GM12801 (cell line): ENCODE measurements around the gene KRT33A.

Experiments used
- TF ChIP-seq, protein P1 (sequence below): IDR thresholded peaks from one replicate; pipeline ENCODE4 v1.5.1; 2011; ENCODE audit warnings: control low read depth; ENCODE audit not compliant: insufficient read length; ENCODE audit errors: extremely low read depth

KRT33A gene

GRCh38 chr17:41340934-41341861 lies 9.4 kb downstream of the KRT33A start:
- TF ChIP-seq, protein P1, sequence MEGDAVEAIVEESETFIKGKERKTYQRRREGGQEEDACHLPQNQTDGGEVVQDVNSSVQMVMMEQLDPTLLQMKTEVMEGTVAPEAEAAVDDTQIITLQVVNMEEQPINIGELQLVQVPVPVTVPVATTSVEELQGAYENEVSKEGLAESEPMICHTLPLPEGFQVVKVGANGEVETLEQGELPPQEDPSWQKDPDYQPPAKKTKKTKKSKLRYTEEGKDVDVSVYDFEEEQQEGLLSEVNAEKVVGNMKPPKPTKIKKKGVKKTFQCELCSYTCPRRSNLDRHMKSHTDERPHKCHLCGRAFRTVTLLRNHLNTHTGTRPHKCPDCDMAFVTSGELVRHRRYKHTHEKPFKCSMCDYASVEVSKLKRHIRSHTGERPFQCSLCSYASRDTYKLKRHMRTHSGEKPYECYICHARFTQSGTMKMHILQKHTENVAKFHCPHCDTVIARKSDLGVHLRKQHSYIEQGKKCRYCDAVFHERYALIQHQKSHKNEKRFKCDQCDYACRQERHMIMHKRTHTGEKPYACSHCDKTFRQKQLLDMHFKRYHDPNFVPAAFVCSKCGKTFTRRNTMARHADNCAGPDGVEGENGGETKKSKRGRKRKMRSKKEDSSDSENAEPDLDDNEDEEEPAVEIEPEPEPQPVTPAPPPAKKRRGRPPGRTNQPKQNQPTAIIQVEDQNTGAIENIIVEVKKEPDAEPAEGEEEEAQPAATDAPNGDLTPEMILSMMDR = no peak

- TF ChIP-seq, protein P1 = no peak
Observed at GRCh38 chr17:41340494-41340893, 10.1 kb downstream of the KRT33A start.

- TF ChIP-seq, protein P1 = no peak
Observed at GRCh38 chr17:41339571-41340172, 11.0 kb downstream of the KRT33A start.

- TF ChIP-seq, protein P1 = no peak
Observed at GRCh38 chr17:41338961-41339485, 11.6 kb downstream of the KRT33A start.

- TF ChIP-seq, protein P1 = no peak
Observed at GRCh38 chr17:41335747-41336146, 14.9 kb downstream of the KRT33A start.

- TF ChIP-seq, protein P1 = no peak
Observed at GRCh38 chr17:41334385-41335305, 16.0 kb downstream of the KRT33A start.

- TF ChIP-seq, protein P1 = no peak
Observed at GRCh38 chr17:41333836-41334235, 16.8 kb downstream of the KRT33A start.
